Measurements from ENCODE around the gene HPGD.

HPGD gene

DNA sequence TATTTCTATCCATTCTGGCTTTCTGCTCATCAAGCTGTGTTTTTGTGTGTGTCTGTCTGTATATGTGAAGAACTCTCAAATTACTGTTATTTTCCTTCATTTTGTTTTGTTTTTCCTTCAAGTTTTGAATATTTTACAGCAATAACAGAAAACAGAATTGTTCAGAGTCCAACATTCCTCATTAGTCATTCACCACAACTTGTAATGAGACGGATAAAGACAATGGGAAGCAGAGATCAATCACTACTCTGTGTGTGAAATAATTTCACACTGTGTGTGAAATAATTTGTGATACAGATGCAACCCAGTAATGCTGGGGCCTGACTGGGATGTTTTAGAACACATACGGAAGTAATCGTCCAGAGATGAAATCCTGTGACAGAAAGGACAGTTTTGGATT, 55.2 kb downstream of the HPGD start:
- DNase-seq, result no peak

DNA sequence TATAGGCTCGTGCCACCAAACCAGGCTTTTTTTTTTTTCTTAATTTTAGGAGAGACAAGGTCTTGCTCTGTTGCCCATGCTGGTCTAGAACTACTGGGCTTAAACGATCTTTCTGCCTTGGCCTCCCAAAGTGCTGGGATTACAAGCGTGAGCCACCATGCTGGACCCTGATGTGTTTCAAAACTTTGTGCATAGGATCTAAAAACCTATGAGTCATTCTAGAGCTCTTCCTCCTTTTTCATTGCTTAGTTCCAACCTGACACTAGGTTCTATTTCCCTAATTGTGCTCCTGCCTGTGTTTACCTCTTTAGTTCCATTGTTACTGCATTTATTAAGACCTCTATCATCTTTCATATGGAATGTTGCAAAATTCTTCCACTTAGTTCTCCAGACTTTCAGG, 57.3 kb downstream of the HPGD start:
- no peak for DNase-seq

DNA sequence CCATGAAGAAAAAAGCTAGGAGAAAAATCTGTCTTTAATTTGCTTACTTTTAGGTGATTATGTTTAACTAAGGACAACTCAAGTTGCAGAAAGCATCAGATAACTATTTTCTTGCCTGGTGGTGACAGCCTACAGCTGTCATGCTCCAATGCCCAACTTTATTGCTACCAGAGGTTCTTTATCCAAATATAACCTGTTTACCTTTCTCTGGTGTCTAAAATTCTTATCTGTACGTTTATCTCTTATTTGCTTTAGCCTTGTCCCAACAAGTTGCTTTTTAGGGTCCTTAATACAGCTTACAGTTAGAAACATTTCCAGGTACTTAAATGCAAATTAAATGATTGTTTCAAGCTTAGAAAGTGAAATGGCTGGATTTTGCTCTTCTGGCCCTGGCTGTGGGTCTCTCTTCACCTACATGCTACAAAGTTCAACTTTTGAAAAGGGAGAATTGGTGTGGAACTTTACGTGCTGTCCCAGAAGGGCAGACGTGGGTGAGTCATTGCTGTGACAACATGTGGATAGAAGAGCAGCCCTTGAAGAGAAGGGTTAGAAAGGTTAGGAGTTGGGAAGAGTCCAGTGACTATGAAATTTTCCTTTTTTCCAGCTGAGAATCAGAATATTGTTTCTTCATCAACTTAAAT, 60.7 kb downstream of the HPGD start:
- DNase-seq, result no peak

DNA sequence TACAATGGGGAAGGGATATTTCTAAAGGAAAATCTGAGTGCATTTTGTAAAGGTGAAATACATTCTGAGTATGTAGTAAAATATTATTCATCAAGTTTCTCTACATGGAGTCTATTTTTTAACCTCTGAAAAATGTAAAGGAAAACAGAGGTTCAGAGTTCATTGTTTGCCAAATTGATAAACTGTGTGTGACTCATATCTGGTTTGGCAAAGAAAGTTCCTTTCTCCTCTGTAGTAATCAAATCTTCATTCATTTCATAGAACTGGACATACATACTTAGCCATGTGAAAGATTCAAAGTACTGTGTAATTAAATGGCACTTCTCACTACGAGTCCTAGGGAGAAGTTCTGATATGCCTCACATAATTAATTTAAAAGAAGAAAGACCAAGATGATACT, 61.6 kb downstream of the HPGD start:
- DNase-seq, result no peak

DNA sequence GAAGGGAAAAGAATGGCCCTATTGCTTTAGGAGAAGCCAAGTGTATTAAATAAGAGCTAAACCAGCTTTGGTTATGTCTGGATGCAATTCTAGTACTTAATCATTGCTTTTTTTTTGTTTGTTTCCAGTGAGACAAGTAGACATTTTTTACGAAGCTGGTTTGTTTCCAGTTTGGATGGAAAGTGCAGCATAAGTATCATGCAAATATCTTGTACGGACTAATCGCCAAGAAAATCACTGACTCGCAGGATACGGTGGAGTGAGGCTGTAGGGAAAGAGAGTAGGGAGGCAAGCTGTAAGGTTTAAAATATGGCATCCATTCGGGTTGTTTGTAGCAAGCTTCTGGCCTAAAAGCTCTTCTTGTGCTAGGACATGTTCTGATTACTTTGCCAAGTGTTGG, 64.8 kb downstream of the HPGD start:
- no peak for DNase-seq

DNA sequence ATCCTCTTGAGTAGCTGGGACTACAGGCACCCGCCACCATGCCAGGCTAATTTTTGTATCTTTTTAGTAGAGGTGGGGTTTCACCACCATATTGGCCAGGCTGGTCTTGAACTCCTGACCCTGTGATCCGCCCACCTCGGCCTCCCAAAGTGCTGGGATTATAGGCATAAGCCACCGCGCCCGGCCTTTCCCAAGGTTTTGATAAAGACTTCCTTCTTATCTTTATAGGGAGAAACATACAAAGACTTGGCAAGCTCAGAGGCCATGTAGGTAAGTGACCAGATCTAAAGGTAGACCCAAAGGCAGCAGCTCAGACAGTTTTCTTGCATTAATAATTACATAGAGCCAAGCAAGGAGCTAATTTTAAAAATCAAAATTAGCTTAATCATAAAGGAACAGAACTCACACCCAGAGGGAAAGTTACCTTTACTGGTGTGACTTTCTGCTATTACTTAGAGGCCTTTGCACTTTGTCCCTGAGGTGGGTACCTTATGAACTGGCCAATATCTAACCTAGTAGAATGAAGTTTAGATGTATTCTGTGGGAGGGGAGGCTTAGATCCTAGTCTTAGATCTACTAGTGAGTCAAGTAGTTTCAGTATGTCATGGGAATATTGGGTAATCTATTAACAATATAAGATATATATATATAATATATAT, 67.3 kb downstream of the HPGD start:
- DNase-seq, result no peak

DNA sequence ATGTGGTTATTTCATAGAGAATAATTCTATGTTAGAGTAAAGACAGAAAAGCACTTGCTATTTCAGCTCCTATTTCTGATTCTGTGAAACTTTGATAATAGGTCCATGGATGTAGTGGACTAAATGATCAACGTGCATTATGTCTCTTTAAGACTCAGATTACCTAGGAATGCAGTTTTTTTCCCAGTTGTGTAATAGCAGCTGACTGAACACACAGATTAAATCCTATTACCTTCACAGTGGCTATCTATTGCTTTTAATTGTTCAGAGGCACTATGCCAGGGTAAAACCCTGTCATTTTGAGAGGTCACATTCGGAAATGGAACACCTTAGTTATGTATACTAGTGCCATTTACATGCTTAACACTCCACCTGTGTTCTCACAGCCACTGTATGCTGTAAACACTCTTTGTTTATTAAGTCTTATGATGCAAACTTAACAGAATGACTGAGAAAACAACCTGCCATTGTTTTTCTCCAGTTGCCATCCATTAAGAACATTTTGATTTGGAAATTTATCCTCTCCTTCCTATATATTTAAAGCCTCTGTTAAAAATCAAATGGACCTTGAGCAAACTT, 70.5 kb downstream of the HPGD start:
- DNase-seq, result no peak

DNA sequence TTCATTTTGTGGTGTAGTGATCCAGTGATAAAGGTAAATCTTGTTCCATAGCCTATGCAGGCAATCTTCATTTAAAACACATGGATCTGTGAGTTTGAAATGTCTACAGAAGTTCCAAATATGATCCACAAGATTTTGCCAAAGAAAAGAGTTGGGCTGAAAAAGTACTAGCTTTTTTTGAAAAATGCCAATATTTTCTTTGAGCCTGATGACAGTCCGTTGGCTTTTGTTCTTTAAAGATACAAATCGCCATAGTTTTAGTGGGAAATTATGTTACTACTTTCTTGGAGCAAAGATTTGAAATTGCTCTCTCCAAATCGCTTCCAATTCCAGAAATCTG, 71.5 kb downstream of the HPGD start:
- DNase-seq, result no peak

DNA sequence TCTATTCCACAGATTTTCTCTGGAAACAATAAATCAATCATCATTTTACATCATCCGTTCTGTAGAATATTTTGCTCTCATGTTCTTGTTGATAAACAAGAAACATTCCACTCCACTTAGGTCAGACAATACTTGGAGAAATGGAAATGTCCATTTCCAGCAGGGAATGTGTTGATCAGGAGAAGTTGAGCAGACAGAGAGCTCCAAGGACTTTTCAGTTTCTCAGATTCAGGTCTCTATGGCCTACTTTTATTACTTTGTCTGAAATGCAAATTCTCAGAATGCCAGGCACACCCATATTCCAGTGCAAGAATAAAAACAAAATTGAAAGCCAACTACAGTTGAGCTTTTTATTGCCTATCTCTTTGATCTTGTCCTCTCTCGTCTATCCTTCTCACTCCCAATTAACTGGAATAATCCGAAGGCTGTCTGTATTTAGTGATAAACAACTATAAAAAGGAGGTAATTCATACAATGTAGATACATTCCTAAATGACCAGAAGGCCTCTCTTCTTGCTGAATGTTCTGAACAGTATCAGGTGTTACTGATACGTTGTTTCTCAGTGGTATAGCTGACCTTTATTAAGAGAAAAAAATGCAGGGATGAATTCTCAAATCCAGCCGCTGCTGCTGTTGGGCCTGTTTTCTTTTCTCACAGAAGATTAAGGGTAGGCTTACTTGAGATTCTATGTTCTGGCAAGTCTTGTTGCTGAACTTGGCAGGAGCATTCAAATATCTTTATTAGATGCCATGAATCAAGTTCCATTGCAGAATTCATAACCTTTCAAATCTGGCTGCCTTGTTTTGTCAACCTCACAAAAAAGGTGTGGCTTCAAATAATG, 72.1 kb downstream of the HPGD start:
- DNase-seq, result no peak

DNA sequence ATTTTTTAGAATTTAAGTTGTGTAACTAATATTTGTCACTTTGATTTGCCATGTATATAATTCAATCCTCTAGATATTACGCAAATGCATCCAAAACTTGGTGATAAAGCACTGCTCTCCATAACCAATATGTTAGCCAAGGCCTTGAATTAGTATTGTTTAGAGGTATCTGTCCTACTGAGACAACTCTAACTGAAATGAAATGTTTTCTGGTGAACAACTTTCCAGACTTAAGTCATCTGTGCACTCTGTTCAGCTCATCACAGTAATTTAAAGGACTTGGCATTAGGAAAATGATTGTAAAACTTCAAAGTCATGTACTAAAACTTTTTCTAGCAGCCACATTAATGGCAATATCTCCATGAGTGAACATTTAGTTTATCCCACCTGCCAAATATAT, 73.1 kb downstream of the HPGD start:
- no peak for DNase-seq

DNA sequence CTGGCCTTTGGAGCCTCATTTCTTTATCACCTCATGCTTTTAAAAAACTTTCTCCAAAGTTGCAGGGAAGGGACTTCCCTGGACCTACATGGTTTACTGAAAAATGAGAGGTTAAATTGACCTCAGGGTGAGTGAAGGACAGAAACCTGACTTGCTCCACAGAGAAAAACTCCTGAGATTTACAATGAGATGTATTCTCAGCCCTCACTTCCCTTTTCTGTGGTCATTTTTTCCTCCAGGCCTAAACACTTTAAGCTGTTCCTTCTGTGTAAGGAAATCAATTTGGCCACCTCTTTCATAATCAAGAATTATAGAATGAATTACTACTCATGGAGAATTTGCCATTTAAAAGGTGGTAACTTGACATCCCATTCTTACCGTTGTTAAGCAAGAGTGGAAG, 77.9 kb downstream of the HPGD start:
- DNase-seq, result no peak

All from right forelimb (tissue), 1 donor.